HL-60/S4 treated with retinoic acid at 250 ng/mL for 4 days and 3 days (cell line): Measurements from ENCODE around the gene KRT16.
"Not testable (repeated sequence)": the region's sequence is repeated elsewhere in the genome, so short reads cannot be mapped to it uniquely, and the experiment has no call there.

Experiments
- in situ Hi-C: fragments of 300-500 bp; cut with MboI; formaldehyde crosslinking; loops from 2 replicates; pipeline ENCODE4 v1.7.0; 2022; ENCODE audit warnings: low sequenced_read_pairs

KRT16 gene

DNA sequence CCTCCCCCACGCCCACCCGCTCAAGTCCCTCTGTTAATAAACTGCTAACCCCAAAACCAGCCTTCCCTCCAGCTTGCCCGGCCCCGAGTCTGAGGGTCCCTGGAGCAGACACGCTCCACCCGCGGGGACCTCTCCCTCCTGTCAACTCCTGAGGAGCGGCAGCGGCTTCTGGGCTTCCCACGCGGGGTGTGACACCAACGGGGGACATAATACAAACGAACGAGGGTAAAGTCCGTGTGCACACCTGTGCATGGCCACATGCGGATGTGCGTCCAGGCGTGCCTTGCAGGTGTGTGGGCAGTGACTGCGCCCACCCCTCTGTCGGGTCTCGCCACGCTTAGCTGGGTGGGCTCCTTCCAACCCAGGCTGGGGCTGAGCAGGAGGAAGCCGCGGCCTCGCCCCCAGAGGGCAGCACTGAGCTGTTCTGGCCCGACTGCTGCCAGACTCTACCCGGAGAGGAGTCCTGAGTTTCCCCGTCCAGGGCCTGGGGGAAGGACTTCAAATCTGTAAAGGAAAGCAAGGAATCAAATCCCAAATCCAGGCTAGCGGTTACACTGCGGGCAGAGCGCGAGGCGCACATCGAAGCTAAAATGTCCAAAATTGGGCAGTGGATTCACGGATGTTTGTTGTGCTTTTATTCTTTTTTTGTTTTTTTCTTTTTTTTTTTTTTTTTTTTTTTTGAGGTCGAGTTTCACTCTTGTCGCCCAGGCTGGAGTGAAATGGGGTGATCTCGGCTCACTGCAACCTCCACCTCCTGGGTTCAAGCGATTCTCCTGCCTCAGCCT lies 36.0 kb upstream of the KRT16 start:
- in situ Hi-C loops, result no loop called here

DNA sequence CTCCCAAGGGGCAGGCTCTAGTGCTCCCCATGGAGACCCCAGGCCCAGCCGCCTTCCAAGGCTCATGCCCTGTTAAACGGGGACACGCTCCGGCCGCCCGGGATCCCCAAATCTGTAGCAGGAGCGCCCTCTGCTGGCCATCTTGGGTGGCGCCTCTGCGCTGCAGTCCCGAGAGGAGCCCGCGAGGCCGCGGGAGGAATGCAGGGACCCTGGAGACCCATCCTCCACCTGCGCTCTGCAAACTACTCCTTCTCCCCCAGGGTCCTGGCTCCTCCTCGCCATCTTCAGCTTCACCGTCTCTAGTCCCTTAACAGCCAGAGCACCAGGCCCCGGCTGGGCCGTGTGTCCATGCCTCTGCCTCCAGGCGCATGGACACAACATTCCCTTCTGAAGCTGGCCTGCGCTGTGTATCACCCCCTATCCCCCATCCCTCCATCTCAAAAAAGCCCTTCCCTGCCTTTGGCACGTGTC lies 35.4 kb upstream of the KRT16 start:
- in situ Hi-C loops, result no loop called here

DNA sequence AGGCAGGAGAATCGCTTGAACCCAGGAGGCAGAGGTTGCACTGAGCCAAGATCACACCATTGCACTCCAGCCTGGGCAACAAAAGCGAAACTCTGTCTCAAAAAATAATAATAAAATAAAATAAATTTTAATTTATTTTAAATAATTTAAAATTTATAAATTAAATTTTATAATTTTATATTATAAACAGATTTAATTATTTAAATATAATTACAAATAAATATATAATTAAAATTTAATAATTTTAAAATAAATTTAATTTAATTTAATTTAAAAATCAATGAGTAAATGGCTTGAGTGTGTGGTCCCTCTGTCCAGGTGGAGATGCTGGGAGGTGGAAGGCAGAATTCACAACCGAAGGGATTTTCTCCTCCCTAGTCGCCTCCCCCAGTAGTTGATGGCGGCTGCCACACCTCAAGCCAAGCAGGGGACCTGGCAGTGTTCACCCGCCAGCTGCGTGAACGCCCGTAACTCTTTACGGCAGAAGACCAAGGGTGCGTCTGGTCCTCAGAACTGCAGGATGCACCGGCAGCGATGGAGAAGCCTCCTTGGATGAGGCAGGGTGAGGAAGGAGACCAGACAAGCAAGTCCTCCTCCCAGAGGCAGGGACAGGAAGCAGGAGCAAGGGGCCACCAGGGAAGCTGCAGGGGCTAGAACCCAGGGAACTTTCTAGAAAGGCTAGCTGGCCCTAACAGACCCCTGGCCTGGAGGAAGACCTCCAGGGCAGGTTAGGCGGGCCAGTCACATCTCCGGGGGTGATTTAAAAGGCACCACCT lies 34.7 kb upstream of the KRT16 start:
- in situ Hi-C loops, result no loop called here

DNA sequence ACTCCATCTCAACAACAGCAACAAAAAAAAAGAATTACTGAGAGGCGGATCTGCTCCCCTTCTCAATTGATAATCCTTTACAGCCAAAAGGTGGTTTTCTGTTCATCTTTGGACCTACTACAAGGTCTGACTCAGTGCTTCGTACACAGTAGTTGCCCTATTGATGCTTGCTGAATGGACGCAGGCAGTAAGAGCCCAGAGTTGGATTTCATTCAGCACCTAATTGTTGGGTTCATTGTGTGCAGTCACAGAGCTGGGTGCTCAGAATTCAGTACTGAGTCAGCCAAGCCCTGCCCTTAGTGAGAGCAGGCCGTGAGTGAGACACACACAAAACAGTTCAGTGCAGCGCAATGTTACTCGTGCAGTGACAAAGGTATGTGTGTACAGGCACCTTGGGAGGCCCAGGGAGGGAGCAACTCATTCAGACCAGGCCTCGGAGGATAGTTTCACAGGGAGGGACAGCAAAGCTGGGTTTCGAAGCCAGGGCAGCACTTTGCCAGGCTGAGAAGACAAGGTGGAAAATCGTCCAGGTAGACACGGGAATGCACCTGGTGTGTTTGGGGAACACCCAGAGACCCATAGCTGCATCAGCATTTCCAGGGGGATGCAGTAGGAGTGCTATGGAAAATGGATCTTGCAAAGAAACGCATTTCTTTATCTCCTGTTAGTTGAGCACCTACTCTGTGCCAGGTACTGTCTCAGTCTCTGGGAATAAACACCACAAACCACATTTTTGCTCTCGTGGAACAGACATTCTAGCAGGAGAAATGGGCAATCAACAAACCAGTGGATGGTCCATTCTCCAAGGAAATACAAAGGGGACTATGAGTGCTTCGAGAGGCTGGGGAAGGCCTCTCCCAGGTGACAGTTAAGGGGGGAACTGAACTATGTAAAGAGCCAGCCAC lies 29.9 kb upstream of the KRT16 start:
- in situ Hi-C loops, result no loop called here

DNA sequence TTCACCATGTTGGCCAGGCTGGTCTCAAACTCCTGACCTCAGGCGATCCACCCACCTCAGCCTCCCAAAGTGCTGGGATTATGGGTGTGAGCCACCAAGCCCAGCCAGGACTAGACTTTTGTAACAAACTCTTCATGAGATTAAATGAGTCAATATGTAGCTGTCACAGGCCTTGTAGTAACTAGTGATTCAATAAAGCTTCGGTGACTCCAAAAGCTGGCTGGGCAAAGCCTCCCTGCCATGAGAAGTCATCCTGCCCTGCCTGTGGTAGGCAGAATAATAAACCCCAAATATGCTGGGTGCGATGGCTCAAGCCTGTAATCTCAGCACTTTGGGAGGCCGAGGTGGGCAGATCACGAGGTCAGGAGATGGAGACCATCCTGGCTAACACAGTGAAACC lies 28.0 kb upstream of the KRT16 start:
- in situ Hi-C loops, result not testable (repeated sequence)

DNA sequence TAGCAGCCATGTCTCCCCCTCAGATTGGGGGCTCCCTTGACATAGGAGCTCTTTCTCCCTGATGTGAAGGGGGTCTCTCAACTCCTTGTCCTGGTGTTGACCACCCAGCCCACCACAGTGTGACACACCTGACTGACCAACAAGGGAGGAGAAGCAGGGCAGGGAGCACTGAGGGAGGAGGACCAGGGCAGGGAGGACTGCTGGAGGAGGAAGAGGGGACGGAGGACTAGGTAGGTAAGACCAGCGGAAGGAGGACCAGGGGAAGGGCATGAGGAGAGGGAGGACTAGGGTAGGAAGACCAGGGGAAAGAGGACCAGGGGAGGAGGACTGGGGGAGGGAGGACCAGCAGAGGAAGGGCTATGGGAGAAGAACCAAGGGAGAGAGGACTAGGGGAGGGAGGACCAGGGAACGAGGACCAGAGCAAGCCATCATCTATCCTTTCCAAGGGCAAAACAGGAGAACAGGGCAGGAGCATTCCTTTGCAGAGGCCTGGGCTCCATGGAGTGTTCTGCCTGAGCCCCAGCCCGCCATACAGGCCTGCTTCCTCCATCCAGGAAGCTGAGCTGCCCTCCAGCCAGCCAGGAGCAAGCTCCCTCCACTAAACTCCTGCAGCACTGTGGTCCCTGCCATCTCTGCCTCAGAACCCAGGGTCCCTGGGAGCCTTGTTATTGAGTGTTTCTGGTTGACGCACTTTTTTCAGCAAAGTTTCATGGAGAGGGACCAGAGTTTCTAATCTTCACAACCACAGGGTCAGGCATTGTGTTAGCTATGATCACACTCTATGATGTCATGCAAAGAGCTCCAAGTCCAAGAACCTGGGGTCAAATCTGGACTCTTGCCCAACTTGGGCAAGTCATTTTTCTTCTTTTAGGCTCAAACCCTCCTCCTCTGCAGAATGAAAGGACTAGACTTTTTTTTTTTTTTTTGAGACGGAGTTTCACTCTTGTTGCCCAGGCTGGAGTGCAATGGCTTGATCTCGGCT lies 27.2 kb upstream of the KRT16 start:
- in situ Hi-C loops, result no loop called here

DNA sequence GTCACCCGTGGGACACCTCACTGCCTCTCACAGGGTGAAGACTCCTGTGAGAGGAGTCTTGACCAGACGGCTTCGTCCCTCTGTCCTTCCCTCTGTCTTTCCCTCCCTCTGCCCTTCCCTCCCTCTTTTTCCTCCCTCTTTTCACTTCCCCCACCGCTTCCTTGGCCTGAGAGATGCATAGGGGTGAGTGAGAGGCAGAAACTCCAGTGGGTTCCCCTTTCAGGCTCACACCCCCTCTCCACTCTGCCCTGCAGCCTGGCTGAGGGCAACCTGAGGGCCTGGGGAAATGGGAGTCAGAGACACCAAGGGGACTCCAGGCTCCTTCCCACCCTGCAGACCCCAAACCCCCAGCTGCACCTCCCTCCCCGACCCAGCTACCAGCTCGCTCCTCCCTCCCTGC lies 26.4 kb upstream of the KRT16 start:
- in situ Hi-C loops, result no loop called here

DNA sequence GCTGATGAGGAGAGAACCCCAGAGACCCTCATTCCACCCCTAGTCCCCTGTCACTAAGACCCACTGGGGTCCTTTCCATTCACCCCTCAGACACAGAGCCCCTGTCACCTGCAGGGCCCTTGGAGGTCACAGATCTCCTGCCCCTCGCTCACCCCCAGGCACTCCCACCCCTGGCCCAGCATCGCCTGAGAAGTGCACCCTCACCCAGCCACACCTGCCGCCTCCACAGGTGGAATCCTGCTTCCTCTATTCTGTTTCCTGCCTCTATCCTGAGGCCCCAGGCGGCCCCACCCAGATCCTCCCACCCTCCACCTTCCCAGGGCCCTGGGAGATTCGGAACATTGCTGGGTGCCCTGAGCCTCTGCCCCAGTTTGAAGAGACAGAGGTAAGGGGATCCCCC lies 25.6 kb upstream of the KRT16 start:
- in situ Hi-C loops, result no loop called here

DNA sequence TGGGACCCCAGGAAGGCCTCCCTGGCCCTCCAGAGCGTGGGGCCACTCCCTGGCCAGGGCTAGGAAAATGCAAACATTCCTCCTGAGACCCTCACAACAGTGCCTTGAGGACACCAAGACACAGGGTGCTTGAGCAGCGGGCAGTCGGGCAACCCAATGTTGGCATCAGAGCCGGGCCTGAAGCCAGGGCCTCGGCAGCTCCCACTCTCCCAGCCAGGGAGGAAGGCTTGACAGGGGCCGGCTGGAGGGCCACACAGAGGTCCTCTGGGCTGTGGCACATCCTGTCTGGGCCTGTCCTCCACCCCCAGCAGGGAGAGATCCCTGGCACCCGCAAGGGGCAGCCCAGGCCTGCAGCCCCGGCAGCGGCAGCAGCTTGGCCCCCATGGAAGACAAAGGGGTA lies 24.1 kb upstream of the KRT16 start:
- in situ Hi-C loops, result no loop called here

DNA sequence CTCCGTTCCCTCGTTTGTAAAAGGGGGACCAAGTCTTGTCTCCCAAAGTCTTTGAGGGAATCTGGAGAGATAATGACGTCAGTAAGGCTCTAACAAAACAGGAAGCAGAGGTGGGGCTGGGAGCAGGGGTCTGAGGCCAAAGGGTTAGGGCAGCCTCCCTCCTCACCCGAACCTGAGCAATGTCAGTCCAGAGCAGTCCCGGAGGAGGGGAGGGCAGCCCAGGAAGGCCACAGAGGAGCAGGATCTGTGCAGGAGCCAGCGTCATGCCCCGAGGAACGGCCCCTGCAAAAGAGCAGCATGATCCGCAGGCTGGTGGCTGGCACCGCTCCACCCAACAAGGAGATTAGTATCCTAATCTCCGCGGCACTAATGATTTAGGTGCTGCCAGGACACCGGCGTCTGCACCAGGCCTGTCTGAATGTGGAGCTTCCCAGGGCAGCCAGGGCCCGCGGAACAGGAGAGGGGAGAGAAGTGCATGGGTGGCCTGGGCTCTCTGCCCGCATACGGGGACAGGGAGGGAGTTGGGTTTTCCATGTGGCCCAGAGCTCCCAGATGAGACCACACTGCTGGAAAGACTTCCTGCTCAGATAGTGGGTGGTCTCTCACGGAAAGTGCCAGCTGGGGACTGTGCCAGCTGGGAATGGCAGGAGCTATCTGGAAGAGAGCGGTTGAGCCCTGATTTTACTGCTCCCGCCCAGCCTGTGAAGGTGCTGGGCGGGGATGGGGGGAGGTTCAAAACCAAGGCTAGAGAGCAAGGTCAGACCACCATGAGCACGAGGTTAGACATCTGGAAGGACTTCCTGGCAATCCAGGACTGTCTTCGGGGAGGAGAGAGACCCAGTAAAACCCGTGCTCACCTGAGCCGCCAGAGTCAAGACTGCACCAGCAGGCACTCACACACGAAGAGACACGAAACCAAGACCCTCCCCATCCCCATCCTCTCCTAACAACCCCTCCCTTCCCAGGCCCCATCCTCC lies 22.8 kb upstream of the KRT16 start:
- in situ Hi-C loops, result no loop called here

DNA sequence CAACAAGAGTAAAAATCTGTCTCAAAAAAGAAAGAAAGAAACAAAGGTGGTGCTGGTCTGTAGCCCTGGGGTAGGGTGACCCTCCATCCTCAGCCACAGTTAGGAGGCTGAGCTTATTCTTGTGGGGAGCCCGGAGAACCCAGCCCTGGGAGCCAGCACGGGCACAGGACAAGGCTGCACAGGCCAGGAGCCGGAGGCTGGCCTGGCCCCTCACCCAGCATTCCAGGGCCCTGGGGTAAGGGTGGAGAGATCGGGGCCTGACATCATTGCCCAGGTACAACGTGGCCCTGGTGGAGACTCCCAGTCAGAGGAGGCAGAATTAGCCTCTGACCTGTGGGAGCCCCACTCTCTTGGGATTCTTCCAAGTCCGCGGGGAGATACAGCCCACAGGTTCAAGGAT lies 22.1 kb upstream of the KRT16 start:
- in situ Hi-C loops, result no loop called here

DNA sequence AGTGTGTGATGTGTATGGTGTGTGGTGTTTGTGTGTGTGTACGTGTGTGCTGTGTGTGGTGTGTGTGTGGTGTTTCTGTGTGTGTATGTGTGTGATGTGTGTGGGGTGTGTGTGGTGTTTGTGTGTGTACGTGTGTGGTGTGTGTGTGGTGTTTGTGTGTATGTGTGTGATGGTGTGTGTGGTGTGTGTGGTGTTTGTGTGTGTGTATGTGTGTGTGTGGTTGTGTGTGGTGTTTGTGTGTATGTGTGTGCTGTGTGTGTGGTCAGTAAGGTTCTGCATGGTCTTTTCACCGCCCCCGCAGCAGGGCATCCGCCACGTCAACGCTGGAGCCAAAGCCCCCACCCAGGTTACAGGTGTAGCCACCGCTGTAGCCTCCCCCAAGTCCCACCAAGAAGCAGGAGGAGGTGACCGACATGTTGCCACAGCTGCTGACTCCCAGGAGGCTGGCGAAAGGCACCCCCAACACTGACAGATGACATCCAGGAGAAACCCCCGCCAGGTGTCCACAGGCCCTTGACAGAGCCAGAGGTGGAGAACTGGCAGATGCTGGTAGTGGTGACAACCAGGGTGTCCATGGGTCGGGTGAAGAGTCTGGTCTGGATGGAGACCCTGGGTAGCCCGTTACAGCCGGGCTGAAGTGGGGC lies 21.1 kb upstream of the KRT16 start:
- in situ Hi-C loops, result no loop called here

DNA sequence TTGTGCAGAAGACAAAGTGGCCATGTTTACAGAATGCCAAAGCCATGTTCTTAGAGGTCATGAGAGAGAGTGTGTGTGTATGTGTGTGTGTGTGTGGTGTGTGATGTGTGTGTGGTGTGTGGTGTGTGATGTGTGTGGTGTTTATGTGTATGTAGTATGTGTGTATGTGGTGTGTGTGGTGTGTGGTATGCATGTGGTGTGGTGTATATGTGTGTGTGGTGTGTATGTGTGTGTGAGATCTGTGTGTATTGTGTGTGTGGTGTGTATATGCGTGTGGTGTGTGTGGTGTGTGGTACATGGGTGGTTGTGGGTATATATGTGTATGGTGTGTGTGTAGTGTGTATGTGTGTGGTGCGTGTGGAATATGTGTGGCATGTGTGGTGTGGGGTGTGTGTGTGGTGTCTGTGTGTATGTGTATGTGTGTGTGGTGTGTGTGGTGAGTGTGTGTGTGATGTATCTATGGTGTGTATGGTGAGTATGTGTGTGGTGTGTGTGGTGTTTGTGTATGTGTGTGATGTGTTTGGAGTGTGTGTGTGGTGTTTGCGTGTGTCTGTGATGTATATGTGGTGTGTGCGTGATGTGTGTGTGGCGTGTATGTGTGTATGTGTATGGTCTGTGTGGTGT lies 20.0 kb upstream of the KRT16 start:
- in situ Hi-C loops, result no loop called here

DNA sequence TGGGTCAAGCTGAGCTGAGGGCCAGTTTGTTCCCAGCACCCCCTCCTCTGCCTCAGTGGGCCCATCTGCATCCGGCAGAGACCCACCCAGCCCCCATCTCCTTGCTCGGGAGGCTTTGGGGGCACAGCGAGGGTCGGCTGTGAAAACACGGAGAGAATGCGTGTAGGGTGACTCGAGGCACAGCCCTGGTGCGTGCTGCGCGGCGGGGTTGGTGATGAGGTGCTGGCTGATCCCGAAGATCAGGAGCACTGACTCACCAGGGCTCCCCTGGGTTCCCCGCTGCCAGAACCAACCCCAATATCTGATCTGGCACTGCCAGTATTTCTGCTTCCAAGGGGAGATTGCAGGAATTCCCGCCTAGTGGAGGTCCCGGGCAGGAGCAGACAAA lies 19.3 kb upstream of the KRT16 start:
- in situ Hi-C loops, result no loop called here

DNA sequence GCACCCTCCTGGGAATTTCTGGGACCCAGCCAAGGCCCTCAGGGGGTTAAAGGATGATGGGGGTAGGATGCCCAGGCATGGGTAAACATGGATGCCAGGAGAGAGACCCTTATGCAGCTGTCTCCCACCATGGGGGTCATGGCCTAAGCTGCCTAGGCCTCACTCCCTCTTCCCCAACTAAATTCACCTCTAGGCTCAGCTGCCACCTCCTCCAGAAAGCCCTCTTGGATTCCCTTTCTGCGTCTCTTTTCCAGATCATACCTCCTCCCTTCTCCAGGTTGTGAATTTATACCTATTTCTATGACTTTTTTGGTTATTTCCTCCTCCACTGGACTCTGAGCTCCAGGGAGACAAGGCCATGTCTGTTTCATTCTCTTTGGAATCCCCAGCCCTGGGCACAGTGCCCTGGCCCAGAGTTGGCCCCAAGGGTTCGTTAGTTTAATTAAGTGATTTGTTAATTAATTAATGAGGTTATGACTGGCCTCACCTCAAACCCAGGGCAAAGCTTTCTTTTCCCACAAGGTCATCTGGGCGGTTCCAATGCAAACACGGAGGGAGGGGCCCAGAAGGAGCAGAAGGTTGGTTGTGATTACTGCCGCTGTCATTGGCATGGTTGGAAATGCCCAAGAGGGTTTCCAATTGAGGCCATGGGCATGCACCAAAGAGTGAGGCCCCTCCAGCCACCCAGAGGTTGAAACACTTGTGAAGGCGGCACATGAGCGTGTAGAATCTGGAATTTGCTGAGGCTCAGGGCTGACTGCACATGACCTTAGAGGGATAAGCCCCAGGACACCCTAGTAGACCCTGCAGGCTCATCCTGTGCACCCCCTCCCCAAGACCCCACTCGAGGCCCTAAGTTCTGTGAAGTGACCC lies 18.7 kb upstream of the KRT16 start:
- in situ Hi-C loops, result no loop called here

DNA sequence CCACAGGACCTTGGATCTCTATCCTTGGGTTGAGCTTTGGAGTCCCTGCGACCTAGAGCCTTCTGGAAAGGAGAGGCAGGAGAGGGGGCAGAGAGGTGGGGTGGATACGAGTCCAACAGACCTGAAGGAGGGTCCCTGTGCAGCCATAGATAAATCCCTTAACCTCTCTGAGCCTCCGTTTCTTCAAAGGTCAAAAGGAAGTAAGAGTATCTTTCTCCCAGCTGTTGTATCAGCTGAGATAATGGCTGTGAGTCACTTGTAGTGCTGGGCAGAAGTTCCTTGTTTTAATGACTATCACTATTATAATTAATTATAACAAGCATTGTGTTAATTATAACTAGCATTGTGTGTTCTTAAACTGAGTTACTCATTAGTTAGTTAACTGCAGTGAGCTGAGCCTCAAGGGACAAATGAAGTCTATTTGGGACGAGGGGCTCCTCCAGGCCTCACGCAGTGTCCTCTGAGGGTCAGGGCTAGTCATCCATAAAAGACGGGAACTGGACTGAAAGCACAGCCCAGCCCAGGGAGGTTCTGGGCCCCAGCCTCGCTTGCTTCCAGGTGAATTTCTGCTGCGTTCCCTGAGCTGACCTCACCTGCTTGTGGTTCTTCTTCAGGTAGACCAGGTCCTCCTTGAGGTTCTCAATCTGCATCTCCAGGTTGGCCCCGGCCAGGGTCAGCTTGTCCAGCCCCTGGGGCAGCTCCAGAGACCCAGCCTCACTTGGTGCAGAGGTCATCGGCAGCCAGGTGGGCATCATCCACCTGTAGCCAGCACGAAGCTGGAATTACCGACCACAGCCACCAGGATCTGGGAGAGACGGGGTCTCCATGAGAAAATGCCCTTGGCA lies 17.5 kb upstream of the KRT16 start:
- in situ Hi-C loops, result no loop called here
